ENCODE data around the gene HS3ST2. TPM values are rescaled to one million over a fixed set of nuclear protein-coding genes. Genes with fewer than 3 reads are reported as not detected.

Gene HS3ST2
- total RNA-seq, 1 donor from 2014 or later: 0.26 TPM

GRCh38 chr16:22775220-22775922 is 38.6 kb upstream of the HS3ST2 start:
- Histone ChIP-seq H3K36me3 (ENCODE audit: control insufficient read depth, insufficient read depth, low read length) (no peaks in the 10 kb centered on the region), H3K4me3 (ENCODE audit: low read depth, low read length) (no peak overlapping the region), H3K27me3 (ENCODE audit: control insufficient read depth, insufficient read depth, low read length) (peaks cover 5% of the 10 kb centered on the region)
- no peak for TF ChIP-seq CTCF (IDR thresholded peaks at IDR 0.05; ENCODE audit: insufficient read depth, low read length, severe bottlenecking)
- no peak for FAIRE-seq
- DNase-seq (ENCODE audit: low read depth): no peak

DNA sequence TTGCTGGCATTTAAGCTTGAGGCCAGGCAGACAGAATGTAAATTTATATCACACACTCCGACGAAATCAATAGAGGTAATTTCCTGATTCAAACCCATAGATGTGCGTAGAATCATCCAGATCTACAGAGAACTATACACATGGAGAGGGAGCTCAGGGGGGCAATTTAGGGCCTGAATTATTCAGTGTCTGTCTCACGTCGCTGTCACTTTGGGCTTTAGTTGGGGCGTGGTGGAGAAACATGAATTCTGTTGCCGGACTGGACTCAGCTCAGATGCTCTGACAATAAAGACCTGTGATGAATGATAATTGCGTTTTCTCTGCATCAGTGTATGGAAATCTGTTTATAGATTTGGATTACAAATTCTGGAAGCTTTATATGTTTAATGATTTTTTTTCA is 32.5 kb upstream of the HS3ST2 start:
- FAIRE-seq: no peak
- no peaks in the 10 kb centered on the region for H3K27me3 ChIP-seq (ENCODE audit: control insufficient read depth, insufficient read depth, low read length)
- DNase-seq (ENCODE audit: low read depth): no peak
- no peak overlapping the region for H3K4me3 ChIP-seq (ENCODE audit: low read depth, low read length)
- no peak for TF ChIP-seq CTCF (IDR thresholded peaks at IDR 0.05; ENCODE audit: insufficient read depth, low read length, severe bottlenecking)
- H3K36me3 ChIP-seq (ENCODE audit: control insufficient read depth, insufficient read depth, low read length): no peaks in the 10 kb centered on the region

DNA sequence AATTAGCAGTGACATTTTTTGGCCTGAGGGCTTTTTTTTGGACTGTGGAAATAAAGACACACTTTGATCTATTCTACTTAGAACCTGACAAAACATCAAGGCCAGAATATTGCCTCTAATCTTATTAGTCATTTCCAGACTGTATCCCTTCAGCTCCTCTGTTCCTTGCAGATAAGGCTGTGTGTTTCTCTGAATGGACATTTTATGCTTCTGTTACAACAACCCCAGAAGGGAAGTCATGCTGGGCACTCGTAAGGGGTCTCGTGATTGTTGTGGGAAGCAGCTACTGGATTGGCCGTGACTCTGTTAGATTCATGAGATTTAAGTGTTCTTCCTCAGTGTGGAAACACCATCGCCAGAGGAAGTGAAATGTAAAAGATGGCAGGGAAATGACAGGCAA is 31.6 kb upstream of the HS3ST2 start:
- no peak for FAIRE-seq
- H3K36me3 ChIP-seq (ENCODE audit: control insufficient read depth, insufficient read depth, low read length): no peaks in the 10 kb centered on the region
- no peak overlapping the region for H3K4me3 ChIP-seq (ENCODE audit: low read depth, low read length)
- no peak for TF ChIP-seq CTCF (IDR thresholded peaks at IDR 0.05; ENCODE audit: insufficient read depth, low read length, severe bottlenecking)
- DNase-seq (ENCODE audit: low read depth): no peak
- H3K27me3 ChIP-seq (ENCODE audit: control insufficient read depth, insufficient read depth, low read length): no peaks in the 10 kb centered on the region

DNA sequence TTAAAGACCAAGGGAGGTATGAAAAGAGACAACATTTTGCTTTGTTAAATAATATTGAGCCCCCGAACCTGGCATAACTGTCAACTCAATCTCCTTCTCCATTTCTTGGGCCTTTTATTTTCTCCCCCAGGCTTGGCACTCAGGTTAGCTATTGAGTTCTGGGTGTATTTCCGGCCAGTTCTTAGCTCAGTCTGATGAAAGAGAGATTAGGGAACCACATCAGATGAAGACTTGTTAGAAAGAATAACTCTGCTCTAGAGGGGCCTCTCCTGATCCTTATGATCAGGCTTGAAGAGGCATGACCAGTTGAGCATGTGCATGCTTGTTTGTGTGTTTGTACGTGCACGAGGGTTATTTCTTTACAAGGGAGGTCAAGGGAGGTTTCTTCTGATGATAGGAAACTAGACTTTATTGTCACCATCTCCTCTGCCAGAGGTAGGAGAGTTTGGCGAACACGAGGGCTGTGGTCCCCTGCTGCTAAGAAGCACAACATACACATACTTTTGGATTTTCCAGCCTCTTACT is 29.2 kb upstream of the HS3ST2 start:
- DNase-seq (ENCODE audit: low read depth) (peak; percentile 59), FAIRE-seq (no peak)
- H3K36me3 ChIP-seq (ENCODE audit: control insufficient read depth, insufficient read depth, low read length): no peaks in the 10 kb centered on the region
- TF ChIP-seq CTCF (IDR thresholded peaks at IDR 0.05; ENCODE audit: insufficient read depth, low read length, severe bottlenecking): no peak
- no peaks in the 10 kb centered on the region for H3K27me3 ChIP-seq (ENCODE audit: control insufficient read depth, insufficient read depth, low read length)
- H3K4me3 ChIP-seq (ENCODE audit: low read depth, low read length): no peak overlapping the region

DNA sequence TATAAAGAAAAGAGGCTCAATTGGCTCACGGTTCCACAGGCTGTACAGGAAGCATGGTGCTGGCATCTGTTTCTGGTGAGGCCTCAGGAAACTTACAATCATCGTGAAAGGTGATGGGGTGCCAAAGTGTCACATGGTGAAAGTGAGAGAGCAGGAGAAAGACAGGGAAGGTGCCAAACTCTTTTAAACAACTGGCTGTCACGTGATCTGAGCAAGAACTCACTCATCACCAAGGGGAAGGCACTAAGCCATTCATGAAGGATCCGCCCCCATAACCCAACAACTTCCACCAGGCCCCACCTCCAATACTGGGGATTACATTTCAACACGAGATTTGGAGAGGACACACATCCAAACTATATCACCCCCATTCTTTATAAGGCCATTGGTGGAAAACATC is 28.4 kb upstream of the HS3ST2 start:
- Histone ChIP-seq H3K4me3 (ENCODE audit: low read depth, low read length) (no peak overlapping the region), H3K27me3 (ENCODE audit: control insufficient read depth, insufficient read depth, low read length) (no peaks in the 10 kb centered on the region), H3K36me3 (ENCODE audit: control insufficient read depth, insufficient read depth, low read length) (no peaks in the 10 kb centered on the region)
- FAIRE-seq: no peak
- TF ChIP-seq CTCF (IDR thresholded peaks at IDR 0.05; ENCODE audit: insufficient read depth, low read length, severe bottlenecking): no peak
- DNase-seq (ENCODE audit: low read depth): no peak

DNA sequence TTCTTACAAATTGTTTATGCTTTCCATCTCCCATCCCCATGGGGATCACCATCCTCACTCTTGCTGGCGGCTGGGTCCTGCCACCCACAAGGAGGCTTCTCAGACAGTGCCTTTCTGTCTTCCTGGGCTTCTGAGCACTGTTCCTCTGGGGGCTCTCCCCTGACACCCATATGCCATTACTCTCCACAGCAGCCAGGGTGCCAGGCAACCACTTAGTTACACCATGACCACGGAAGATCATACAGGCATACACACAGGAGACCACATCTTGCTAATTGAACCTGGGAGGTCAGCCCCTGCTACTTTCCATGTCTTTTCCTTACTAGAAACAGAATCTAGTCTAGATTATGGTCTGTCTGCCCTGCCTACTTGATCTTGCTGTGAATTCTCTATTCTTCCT is 27.7 kb upstream of the HS3ST2 start:
- FAIRE-seq (no peak), DNase-seq (ENCODE audit: low read depth) (no peak)
- TF ChIP-seq CTCF (IDR thresholded peaks at IDR 0.05; ENCODE audit: insufficient read depth, low read length, severe bottlenecking): no peak
- Histone ChIP-seq H3K36me3 (ENCODE audit: control insufficient read depth, insufficient read depth, low read length) (no peaks in the 10 kb centered on the region), H3K27me3 (ENCODE audit: control insufficient read depth, insufficient read depth, low read length) (no peaks in the 10 kb centered on the region), H3K4me3 (ENCODE audit: low read depth, low read length) (no peak overlapping the region)
